ENCODE results near the gene GYG1.
A peak's percentile ranks its signal among the peaks of the same experiment; 100 is the strongest.

The GYG1 gene

DNA sequence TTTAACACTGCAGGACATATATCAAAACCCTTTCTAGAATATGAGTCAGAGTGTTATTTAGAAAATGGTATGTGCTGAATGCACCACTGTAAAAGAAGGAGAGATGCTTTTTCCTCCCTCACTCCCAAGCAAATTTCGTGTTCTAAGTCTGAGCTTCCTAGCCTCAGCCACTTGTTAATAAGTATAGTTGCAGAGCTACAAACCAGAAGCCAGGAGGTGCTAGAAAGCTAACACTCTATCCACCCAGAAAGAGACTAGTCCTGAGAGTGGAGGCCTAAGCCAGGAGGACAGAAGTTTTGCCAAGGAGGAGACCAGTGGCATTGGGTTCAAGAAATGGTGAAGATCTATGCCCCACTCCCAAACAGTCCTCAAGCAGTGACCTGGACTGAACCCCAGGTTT lies 40.5 kb upstream of the GYG1 start:
- no peaks in the 10 kb centered on the region for H3K9me3 ChIP-seq (ENCODE audit: insufficient read depth, low read length)
- no peak overlapping the region for H3K27ac ChIP-seq (ENCODE audit: low read length)
- no peak overlapping the region for H3K4me2 ChIP-seq (ENCODE audit: low read length)
- no peak overlapping the region for H3K9ac ChIP-seq (ENCODE audit: low read length)
- H3K4me3 ChIP-seq (ENCODE audit: low read length), result no peak overlapping the region
- H4K20me1 ChIP-seq (ENCODE audit: insufficient read depth, low read length), result no peaks in the 10 kb centered on the region
- no peaks in the 10 kb centered on the region for H3K36me3 ChIP-seq (replicated peaks; ENCODE audit: low read depth, low read length)
- H2AFZ ChIP-seq (ENCODE audit: low read depth, low read length), result peak overlapping the region; percentile 65
- no peaks in the 10 kb centered on the region for H3K4me1 ChIP-seq (ENCODE audit: low read length)
- no peaks in the 10 kb centered on the region for H3K27me3 ChIP-seq (ENCODE audit: low read depth, low read length)
- TF ChIP-seq, protein P1, sequence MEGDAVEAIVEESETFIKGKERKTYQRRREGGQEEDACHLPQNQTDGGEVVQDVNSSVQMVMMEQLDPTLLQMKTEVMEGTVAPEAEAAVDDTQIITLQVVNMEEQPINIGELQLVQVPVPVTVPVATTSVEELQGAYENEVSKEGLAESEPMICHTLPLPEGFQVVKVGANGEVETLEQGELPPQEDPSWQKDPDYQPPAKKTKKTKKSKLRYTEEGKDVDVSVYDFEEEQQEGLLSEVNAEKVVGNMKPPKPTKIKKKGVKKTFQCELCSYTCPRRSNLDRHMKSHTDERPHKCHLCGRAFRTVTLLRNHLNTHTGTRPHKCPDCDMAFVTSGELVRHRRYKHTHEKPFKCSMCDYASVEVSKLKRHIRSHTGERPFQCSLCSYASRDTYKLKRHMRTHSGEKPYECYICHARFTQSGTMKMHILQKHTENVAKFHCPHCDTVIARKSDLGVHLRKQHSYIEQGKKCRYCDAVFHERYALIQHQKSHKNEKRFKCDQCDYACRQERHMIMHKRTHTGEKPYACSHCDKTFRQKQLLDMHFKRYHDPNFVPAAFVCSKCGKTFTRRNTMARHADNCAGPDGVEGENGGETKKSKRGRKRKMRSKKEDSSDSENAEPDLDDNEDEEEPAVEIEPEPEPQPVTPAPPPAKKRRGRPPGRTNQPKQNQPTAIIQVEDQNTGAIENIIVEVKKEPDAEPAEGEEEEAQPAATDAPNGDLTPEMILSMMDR (IDR thresholded peaks at IDR 0.05; ENCODE audit: low read depth, low read length), result peak; percentile 48
- no peak for TF ChIP-seq EZH2phosphoT487 (IDR thresholded peaks at IDR 0.05; ENCODE audit: low read depth)
- no peaks in the 10 kb centered on the region for H3K79me2 ChIP-seq (ENCODE audit: low read length)

DNA sequence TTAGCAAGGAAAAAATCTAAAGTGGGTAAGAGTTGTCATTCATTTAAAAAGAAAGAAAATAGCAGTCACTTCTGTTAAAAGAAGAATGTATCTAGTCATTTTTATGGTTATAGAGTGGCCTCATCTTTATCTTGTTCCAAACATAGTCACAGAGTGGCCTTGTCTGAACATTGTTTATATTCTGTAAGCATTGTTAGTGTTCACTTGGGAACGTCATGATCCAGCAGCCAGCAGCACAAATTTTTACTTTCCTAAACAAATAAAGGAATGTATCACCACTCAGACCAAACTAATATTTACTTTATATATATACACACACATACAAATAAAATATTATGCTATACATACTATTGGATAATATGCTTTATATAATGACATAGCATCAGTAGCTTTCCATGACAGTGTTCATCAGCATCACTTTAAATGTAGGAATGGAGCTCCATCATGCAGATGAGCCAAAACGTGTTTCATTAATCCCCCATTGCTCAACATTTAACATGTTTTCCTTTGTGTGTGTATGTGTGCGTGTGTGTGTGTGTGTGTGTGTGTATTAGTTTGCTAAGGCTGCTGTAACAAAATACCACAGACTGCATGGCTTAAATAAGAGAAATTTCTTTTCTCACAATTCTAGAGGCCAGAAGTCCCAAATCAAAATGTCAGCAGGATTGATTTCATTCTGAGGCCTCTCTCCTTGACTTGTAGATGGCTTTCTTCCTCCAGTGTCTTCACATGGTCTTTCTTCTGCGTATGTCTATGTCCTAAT lies 39.6 kb upstream of the GYG1 start:
- H3K4me2 ChIP-seq (ENCODE audit: low read length), result no peak overlapping the region
- H3K9ac ChIP-seq (ENCODE audit: low read length), result no peak overlapping the region
- no peak overlapping the region for H3K27ac ChIP-seq (ENCODE audit: low read length)
- 0 out of 2 replicates have a peak overlapping the region, but pooled peaks have one; percentile 65 for H2AFZ ChIP-seq (ENCODE audit: low read depth, low read length)
- no peak overlapping the region for H3K4me3 ChIP-seq (ENCODE audit: low read length)
- TF ChIP-seq, protein P1 (IDR thresholded peaks at IDR 0.05; ENCODE audit: low read depth, low read length), result no peak
- no peak for TF ChIP-seq EZH2phosphoT487 (IDR thresholded peaks at IDR 0.05; ENCODE audit: low read depth)
- H3K27me3 ChIP-seq (ENCODE audit: low read depth, low read length), result no peaks in the 10 kb centered on the region
- H4K20me1 ChIP-seq (ENCODE audit: insufficient read depth, low read length), result no peaks in the 10 kb centered on the region
- no peaks in the 10 kb centered on the region for H3K79me2 ChIP-seq (ENCODE audit: low read length)
- H3K9me3 ChIP-seq (ENCODE audit: insufficient read depth, low read length), result no peaks in the 10 kb centered on the region
- no peaks in the 10 kb centered on the region for H3K36me3 ChIP-seq (replicated peaks; ENCODE audit: low read depth, low read length)
- no peaks in the 10 kb centered on the region for H3K4me1 ChIP-seq (ENCODE audit: low read length)

DNA sequence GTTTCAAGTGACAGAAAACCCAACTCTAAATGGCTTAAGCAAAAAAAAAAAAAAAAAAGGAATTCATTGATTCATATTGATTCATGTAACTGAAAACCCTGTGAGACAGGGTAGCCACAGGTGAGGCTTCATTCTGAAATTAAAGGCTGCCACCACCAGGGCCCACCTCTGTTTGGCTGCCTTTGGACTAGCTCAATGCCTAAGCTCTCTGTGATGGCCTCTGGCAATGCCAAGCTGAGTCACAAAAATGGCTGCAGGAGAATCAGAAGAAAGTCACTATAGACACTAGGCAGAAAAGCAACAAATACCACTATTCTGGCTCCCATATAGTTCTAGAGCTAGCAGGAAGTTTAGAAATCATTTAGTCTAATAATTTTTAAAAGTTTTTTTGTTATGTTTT lies 38.2 kb upstream of the GYG1 start:
- H4K20me1 ChIP-seq (ENCODE audit: insufficient read depth, low read length), result no peaks in the 10 kb centered on the region

DNA sequence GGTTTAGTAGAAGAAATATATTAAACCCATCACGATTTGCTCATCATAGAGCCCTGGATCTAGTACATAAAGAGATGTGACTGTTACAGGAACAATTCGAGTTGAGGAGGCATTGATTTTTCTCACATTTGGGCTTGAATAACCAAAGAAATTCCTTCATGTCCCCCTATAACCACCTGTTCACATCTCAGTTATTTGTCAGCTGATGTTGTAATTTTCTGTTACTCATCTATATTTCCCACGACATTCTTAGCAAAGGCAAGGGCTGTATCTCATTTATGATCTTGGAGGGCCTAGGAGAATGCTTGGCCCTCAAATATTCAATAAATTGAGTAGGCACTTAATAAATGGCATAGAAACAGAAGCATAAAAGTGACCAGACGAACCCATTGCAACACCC lies 36.4 kb upstream of the GYG1 start:
- Histone ChIP-seq H3K79me2 (ENCODE audit: low read length) (no peaks in the 10 kb centered on the region), H4K20me1 (ENCODE audit: insufficient read depth, low read length) (no peaks in the 10 kb centered on the region), H3K4me3 (ENCODE audit: low read length) (no peak overlapping the region), H2AFZ (ENCODE audit: low read depth, low read length) (0 out of 2 replicates have a peak overlapping the region, but pooled peaks have one; percentile 7), H3K27ac (ENCODE audit: low read length) (no peak overlapping the region), H3K27me3 (ENCODE audit: low read depth, low read length) (no peaks in the 10 kb centered on the region), H3K36me3 (replicated peaks; ENCODE audit: low read depth, low read length) (no peaks in the 10 kb centered on the region), H3K9me3 (ENCODE audit: insufficient read depth, low read length) (no peaks in the 10 kb centered on the region), H3K9ac (ENCODE audit: low read length) (no peak overlapping the region), H3K4me2 (ENCODE audit: low read length) (peak overlapping the region; percentile 33), H3K4me1 (ENCODE audit: low read length) (peaks cover 8% of the 10 kb centered on the region)
- no peak for TF ChIP-seq EZH2phosphoT487 (IDR thresholded peaks at IDR 0.05; ENCODE audit: low read depth)
- TF ChIP-seq, protein P1 (IDR thresholded peaks at IDR 0.05; ENCODE audit: low read depth, low read length), result no peak

More for the DNA sequence above, 38.2 kb upstream of the GYG1 start:
- H3K4me3 ChIP-seq (ENCODE audit: low read length), result no peak overlapping the region
- no peak overlapping the region for H2AFZ ChIP-seq (ENCODE audit: low read depth, low read length)
- no peak overlapping the region for H3K27ac ChIP-seq (ENCODE audit: low read length)
- no peaks in the 10 kb centered on the region for H3K36me3 ChIP-seq (replicated peaks; ENCODE audit: low read depth, low read length)
- H3K9ac ChIP-seq (ENCODE audit: low read length), result no peak overlapping the region
- no peak overlapping the region for H3K4me2 ChIP-seq (ENCODE audit: low read length)
- no peaks in the 10 kb centered on the region for H3K27me3 ChIP-seq (ENCODE audit: low read depth, low read length)
- no peaks in the 10 kb centered on the region for H3K79me2 ChIP-seq (ENCODE audit: low read length)
- no peaks in the 10 kb centered on the region for H3K9me3 ChIP-seq (ENCODE audit: insufficient read depth, low read length)
- H3K4me1 ChIP-seq (ENCODE audit: low read length), result peaks cover 8% of the 10 kb centered on the region
- TF ChIP-seq, protein P1 (IDR thresholded peaks at IDR 0.05; ENCODE audit: low read depth, low read length), result no peak
- no peak for TF ChIP-seq EZH2phosphoT487 (IDR thresholded peaks at IDR 0.05; ENCODE audit: low read depth)

Measured in OCI-LY3 (cell line).